ENCODE data around the gene RNU5D-1. TPM values are rescaled to one million over a fixed set of nuclear protein-coding genes. Genes with fewer than 3 reads are reported as not detected.

Gene RNU5D-1
- total and polyA plus RNA-seq, 2 donors, result 85.6 TPM; not detected in 1

- no peak overlapping the region for H3K4me3 ChIP-seq (ENCODE audit: low read length in 2 of 2)
- no peaks in the 10 kb centered on the region for H3K36me3 ChIP-seq (ENCODE audit: control insufficient read depth in 2 of 2, insufficient read depth in 2 of 2, low read length in 1 of 2)
- H3K27me3 ChIP-seq (ENCODE audit: control insufficient read depth in 2 of 2, insufficient read depth in 1 of 2, low read length in 1 of 2), result no peaks in the 10 kb centered on the region
- 46% methylated on average over 7 of the region's 7 CpGs for WGBS
- DNase-seq (ENCODE audit: low read depth in 6 of 9, low spot score in 9 of 9), result peak in 2 of 9 donors; percentile 43 to 65
- peaks cover 0 to 9% of the 10 kb centered on the region in 2 donors for H3K4me1 ChIP-seq (ENCODE audit: control insufficient read depth in 2 of 2, insufficient read depth in 2 of 2, low read length in 2 of 2)
- peak overlapping the region in 1 of 2 donors; percentile 3 for H3K27ac ChIP-seq (ENCODE audit: low read depth in 1 of 2, low read length in 1 of 2)
- no peaks in the 10 kb centered on the region for H3K9me3 ChIP-seq (ENCODE audit: control insufficient read depth in 2 of 2, insufficient read depth in 1 of 2, low read length in 1 of 2)
These were observed 34.1 kb downstream of the RNU5D-1 start for GRCh38 chr1:44696789-44697345.

DNA sequence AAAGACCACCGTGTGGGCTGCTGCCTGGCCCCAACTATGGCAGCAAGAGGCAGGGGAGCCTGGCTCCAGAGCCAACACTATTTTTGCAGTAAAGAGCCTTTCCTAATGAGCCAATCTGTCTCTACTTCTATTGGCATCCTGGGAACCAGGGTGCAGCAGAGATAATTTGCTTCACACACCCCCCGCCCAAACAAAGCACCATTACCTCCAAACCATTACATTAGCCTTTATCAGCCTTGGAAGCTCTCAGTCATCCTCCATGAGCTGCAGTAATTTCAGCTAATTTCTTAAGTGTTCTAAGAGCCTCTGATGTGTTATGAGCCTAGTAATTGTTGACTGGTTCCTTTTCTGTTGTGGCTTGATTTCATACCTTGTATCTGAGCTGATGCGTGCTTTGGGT, 34.9 kb downstream of the RNU5D-1 start:
- H3K27me3 ChIP-seq (ENCODE audit: control insufficient read depth in 2 of 2, insufficient read depth in 1 of 2, low read length in 1 of 2), result no peaks in the 10 kb centered on the region
- no peak overlapping the region for H3K4me3 ChIP-seq (ENCODE audit: low read length in 2 of 2)
- no peaks in the 10 kb centered on the region for H3K36me3 ChIP-seq (ENCODE audit: control insufficient read depth in 2 of 2, insufficient read depth in 2 of 2, low read length in 1 of 2)
- no peaks in the 10 kb centered on the region for H3K9me3 ChIP-seq (ENCODE audit: control insufficient read depth in 2 of 2, insufficient read depth in 1 of 2, low read length in 1 of 2)
- peaks cover 0 to 9% of the 10 kb centered on the region in 2 donors for H3K4me1 ChIP-seq (ENCODE audit: control insufficient read depth in 2 of 2, insufficient read depth in 2 of 2, low read length in 2 of 2)
- no peak for DNase-seq (ENCODE audit: low read depth in 6 of 9, low spot score in 9 of 9)
- no peak overlapping the region for H3K27ac ChIP-seq (ENCODE audit: low read depth in 1 of 2, low read length in 1 of 2)
- 97% methylated on average over 3 of the region's 3 CpGs for WGBS

- WGBS, result 97% methylated on average over 4 of the region's 4 CpGs
- Histone ChIP-seq H3K4me3 (ENCODE audit: low read length in 2 of 2) (no peak overlapping the region), H3K36me3 (ENCODE audit: control insufficient read depth in 2 of 2, insufficient read depth in 2 of 2, low read length in 1 of 2) (no peaks in the 10 kb centered on the region), H3K27ac (ENCODE audit: low read depth in 1 of 2, low read length in 1 of 2) (no peak overlapping the region), H3K27me3 (ENCODE audit: control insufficient read depth in 2 of 2, insufficient read depth in 1 of 2, low read length in 1 of 2) (no peaks in the 10 kb centered on the region), H3K9me3 (ENCODE audit: control insufficient read depth in 2 of 2, insufficient read depth in 1 of 2, low read length in 1 of 2) (no peaks in the 10 kb centered on the region), H3K4me1 (ENCODE audit: control insufficient read depth in 2 of 2, insufficient read depth in 2 of 2, low read length in 2 of 2) (peaks cover 0 to 9% of the 10 kb centered on the region in 2 donors)
- no peak for DNase-seq (ENCODE audit: low read depth in 6 of 9, low spot score in 9 of 9)
These were observed 35.3 kb downstream of the RNU5D-1 start for GRCh38 chr1:44695671-44696070.

- Histone ChIP-seq H3K4me1 (ENCODE audit: control insufficient read depth in 2 of 2, insufficient read depth in 2 of 2, low read length in 2 of 2) (peaks cover 0 to 9% of the 10 kb centered on the region in 2 donors), H3K27me3 (ENCODE audit: control insufficient read depth in 2 of 2, insufficient read depth in 1 of 2, low read length in 1 of 2) (no peaks in the 10 kb centered on the region), H3K36me3 (ENCODE audit: control insufficient read depth in 2 of 2, insufficient read depth in 2 of 2, low read length in 1 of 2) (no peaks in the 10 kb centered on the region), H3K9me3 (ENCODE audit: control insufficient read depth in 2 of 2, insufficient read depth in 1 of 2, low read length in 1 of 2) (no peaks in the 10 kb centered on the region), H3K27ac (ENCODE audit: low read depth in 1 of 2, low read length in 1 of 2) (no peak overlapping the region), H3K4me3 (ENCODE audit: low read length in 2 of 2) (no peak overlapping the region)
- WGBS, result 94% methylated on average over 7 of the region's 7 CpGs
- DNase-seq (ENCODE audit: low read depth in 6 of 9, low spot score in 9 of 9), result no peak
These were observed 36.0 kb downstream of the RNU5D-1 start for GRCh38 chr1:44694863-44695478.

DNA sequence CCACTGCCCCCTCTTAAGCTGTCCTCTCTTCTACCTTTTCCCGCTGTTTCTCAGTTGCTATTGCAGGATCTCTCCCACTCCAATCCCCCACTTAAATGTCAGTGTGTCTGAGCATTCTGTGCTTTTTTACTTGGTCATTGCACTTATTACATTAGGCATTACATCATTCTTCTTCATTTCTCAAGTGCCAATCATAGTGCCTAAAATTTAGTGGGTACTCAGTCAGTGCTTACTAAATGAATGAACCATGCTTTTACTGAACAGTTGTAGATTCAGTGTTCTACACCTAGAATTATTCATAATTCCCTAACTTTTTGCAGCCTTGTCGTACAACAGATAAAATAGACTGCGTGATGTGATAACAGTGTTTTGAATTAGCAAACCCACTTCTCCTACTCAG, 37.1 kb downstream of the RNU5D-1 start:
- Histone ChIP-seq H3K4me1 (ENCODE audit: control insufficient read depth in 2 of 2, insufficient read depth in 2 of 2, low read length in 2 of 2) (peaks cover 0 to 9% of the 10 kb centered on the region in 2 donors), H3K27ac (ENCODE audit: low read depth in 1 of 2, low read length in 1 of 2) (no peak overlapping the region), H3K27me3 (ENCODE audit: control insufficient read depth in 2 of 2, insufficient read depth in 1 of 2, low read length in 1 of 2) (no peaks in the 10 kb centered on the region), H3K9me3 (ENCODE audit: control insufficient read depth in 2 of 2, insufficient read depth in 1 of 2, low read length in 1 of 2) (no peaks in the 10 kb centered on the region), H3K36me3 (ENCODE audit: control insufficient read depth in 2 of 2, insufficient read depth in 2 of 2, low read length in 1 of 2) (no peaks in the 10 kb centered on the region), H3K4me3 (ENCODE audit: low read length in 2 of 2) (no peak overlapping the region)
- DNase-seq (ENCODE audit: low read depth in 6 of 9, low spot score in 9 of 9), result no peak
- 99% methylated on average over 3 of the region's 3 CpGs for WGBS

DNA sequence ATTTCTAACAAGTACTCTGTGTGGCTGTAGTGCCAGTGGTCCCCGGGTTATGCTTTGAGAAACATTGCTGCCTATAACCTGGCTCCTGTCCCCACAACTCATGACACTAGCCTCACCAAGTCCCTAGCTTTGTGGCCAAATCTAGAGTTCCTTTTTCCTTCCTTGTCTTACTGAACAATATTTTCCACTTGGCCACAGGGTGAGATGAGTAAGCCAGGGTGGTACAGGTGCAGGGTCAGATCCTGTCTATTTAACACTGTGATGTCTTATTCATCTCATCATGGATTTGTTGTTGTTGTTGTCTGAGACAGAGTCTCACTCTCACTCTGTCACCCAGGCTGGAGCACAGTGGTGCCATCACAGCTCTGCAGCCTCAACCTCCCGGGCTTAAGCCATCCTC, 37.8 kb downstream of the RNU5D-1 start:
- 95% methylated on average over 2 of the region's 2 CpGs for WGBS
- Histone ChIP-seq H3K27me3 (ENCODE audit: control insufficient read depth in 2 of 2, insufficient read depth in 1 of 2, low read length in 1 of 2) (no peaks in the 10 kb centered on the region), H3K4me3 (ENCODE audit: low read length in 2 of 2) (no peak overlapping the region), H3K4me1 (ENCODE audit: control insufficient read depth in 2 of 2, insufficient read depth in 2 of 2, low read length in 2 of 2) (peaks cover 0 to 9% of the 10 kb centered on the region in 2 donors), H3K36me3 (ENCODE audit: control insufficient read depth in 2 of 2, insufficient read depth in 2 of 2, low read length in 1 of 2) (no peaks in the 10 kb centered on the region), H3K27ac (ENCODE audit: low read depth in 1 of 2, low read length in 1 of 2) (no peak overlapping the region), H3K9me3 (ENCODE audit: control insufficient read depth in 2 of 2, insufficient read depth in 1 of 2, low read length in 1 of 2) (no peaks in the 10 kb centered on the region)
- no peak for DNase-seq (ENCODE audit: low read depth in 6 of 9, low spot score in 9 of 9)

DNA sequence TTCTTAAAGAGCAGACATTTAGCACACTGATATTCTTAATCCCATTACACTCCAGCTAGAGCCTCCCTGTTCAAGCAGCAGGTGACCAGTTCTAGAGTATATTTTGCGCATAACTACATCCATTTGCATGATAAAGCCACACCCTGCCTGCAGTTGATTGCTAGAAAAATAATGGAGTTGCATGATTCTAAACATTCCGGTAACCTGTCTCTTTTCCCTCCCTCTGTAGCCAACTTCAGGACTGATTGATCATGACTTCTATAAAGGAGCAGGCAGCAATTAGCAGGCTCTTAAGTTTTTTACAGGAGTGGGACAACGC, 41.6 kb downstream of the RNU5D-1 start:
- 98% methylated on average over 3 of the region's 3 CpGs for WGBS
- no peak overlapping the region for H3K27ac ChIP-seq (ENCODE audit: low read depth in 1 of 2, low read length in 1 of 2)
- no peaks in the 10 kb centered on the region for H3K9me3 ChIP-seq (ENCODE audit: control insufficient read depth in 2 of 2, insufficient read depth in 1 of 2, low read length in 1 of 2)
- no peaks in the 10 kb centered on the region for H3K27me3 ChIP-seq (ENCODE audit: control insufficient read depth in 2 of 2, insufficient read depth in 1 of 2, low read length in 1 of 2)
- peaks cover 5 to 8% of the 10 kb centered on the region in 2 donors for H3K4me1 ChIP-seq (ENCODE audit: control insufficient read depth in 2 of 2, insufficient read depth in 2 of 2, low read length in 2 of 2)
- H3K36me3 ChIP-seq (ENCODE audit: control insufficient read depth in 2 of 2, insufficient read depth in 2 of 2, low read length in 1 of 2), result no peaks in the 10 kb centered on the region
- no peak for DNase-seq (ENCODE audit: low read depth in 6 of 9, low spot score in 9 of 9)
- H3K4me3 ChIP-seq (ENCODE audit: low read length in 2 of 2), result no peak overlapping the region

DNA sequence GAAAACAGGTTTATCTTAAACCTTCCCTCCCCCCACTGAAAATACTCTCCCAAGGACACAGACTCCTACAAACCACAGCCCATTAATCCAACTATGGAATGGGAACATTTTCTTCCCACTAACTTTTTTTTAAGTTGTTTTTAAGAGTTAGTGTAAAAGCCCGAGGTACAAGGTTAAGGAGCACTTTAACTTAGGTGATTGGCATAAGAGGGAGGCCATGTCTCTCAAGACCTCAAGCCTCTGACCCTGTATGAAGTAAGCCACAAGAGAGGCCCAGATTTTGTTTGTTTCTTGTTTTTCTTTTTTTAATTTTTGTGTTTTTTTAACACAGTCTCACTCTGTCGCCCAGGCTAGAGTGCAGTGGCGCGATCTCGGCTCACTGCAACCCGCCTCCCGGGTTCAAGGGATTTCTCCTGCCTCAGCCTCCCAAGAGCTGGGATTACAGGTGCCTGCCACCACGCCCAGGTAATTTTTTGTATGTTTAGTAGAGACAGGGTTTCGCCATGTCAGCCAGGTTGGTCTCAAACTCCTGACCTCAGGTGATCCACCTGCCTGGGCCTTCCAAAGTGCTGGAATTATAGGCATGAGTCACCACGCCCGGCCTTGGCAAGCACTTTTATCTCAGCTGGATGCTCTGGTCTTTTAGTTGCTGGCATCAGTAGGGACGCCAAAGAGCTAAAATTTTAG, 42.1 kb downstream of the RNU5D-1 start:
- H3K27me3 ChIP-seq (ENCODE audit: control insufficient read depth in 2 of 2, insufficient read depth in 1 of 2, low read length in 1 of 2), result no peaks in the 10 kb centered on the region
- H3K36me3 ChIP-seq (ENCODE audit: control insufficient read depth in 2 of 2, insufficient read depth in 2 of 2, low read length in 1 of 2), result no peaks in the 10 kb centered on the region
- WGBS, result 97% methylated on average over 12 of the region's 12 CpGs
- H3K9me3 ChIP-seq (ENCODE audit: control insufficient read depth in 2 of 2, insufficient read depth in 1 of 2, low read length in 1 of 2), result no peaks in the 10 kb centered on the region
- DNase-seq (ENCODE audit: low read depth in 6 of 9, low spot score in 9 of 9), result no peak
- no peak overlapping the region for H3K27ac ChIP-seq (ENCODE audit: low read depth in 1 of 2, low read length in 1 of 2)
- H3K4me3 ChIP-seq (ENCODE audit: low read length in 2 of 2), result no peak overlapping the region
- peaks cover 6 to 9% of the 10 kb centered on the region in 2 donors for H3K4me1 ChIP-seq (ENCODE audit: control insufficient read depth in 2 of 2, insufficient read depth in 2 of 2, low read length in 2 of 2)

DNA sequence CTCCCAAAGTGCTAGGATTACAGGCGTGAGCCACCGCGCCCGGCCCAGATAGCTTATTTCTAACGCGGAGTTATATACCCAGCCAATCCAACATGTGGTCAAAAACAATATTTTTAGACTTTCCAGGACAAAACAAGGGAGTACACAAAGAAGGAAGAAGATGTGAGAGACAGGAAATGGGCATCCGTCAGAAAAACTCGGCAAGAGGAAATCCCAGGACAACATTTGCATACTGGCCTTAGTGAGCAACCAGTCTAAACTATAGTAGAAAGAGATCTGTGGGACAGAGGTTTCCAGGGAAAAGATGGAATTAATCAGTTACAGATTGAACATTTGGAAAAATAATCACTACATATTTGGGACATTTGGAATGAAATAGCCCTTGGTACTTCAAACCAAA, 45.1 kb downstream of the RNU5D-1 start:
- Histone ChIP-seq H3K27me3 (ENCODE audit: control insufficient read depth in 2 of 2, insufficient read depth in 1 of 2, low read length in 1 of 2) (no peaks in the 10 kb centered on the region), H3K4me3 (ENCODE audit: low read length in 2 of 2) (no peak overlapping the region), H3K9me3 (ENCODE audit: control insufficient read depth in 2 of 2, insufficient read depth in 1 of 2, low read length in 1 of 2) (no peaks in the 10 kb centered on the region), H3K27ac (ENCODE audit: low read depth in 1 of 2, low read length in 1 of 2) (no peak overlapping the region), H3K36me3 (ENCODE audit: control insufficient read depth in 2 of 2, insufficient read depth in 2 of 2, low read length in 1 of 2) (no peaks in the 10 kb centered on the region), H3K4me1 (ENCODE audit: control insufficient read depth in 2 of 2, insufficient read depth in 2 of 2, low read length in 2 of 2) (peaks cover 6 to 9% of the 10 kb centered on the region in 2 donors)
- no peak for DNase-seq (ENCODE audit: low read depth in 6 of 9, low spot score in 9 of 9)
- 93% methylated on average over 8 of the region's 8 CpGs for WGBS
